Hepatocyte (in vitro differentiated cells): ENCODE measurements around the gene OPCML. TPM values are rescaled to one million over a fixed set of nuclear protein-coding genes. Genes with fewer than 3 reads are reported as not detected.
"Not testable (repeated sequence)": the region's sequence is repeated elsewhere in the genome, so short reads cannot be mapped to it uniquely, and the experiment has no call there.

Experiments used
- DNase-seq: peaks from one replicate; pipeline ENCODE4 v3.0.0-alpha.2; 2016; ENCODE audit warnings: low spot score
- H2AFZ ChIP-seq: fragments of 200-600 bp; sonication (generic); 2 replicates; pipeline ENCODE4 v1.6.0; 2016; ENCODE audit warnings: antibody characterized with exemption, mild to moderate bottlenecking
- H3K27ac ChIP-seq: fragments of 200-600 bp; sonication (generic); 2 replicates; pipeline ENCODE4 v1.5.1; 2016; ENCODE audit warnings: mild to moderate bottlenecking
- H3K27me3 ChIP-seq: fragments of 200-600 bp; sonication (generic); 2 replicates; pipeline ENCODE4 v1.6.1; 2016
- H3K36me3 ChIP-seq: fragments of 200-600 bp; sonication (generic); replicated peaks from 2 replicates; pipeline ENCODE4 v1.5.1; 2016; ENCODE audit warnings: low read depth; ENCODE audit not compliant: insufficient read depth
- H3K4me1 ChIP-seq: fragments of 200-600 bp; sonication (generic); 2 replicates; pipeline ENCODE4 v1.5.1; 2016; ENCODE audit warnings: mild to moderate bottlenecking, moderate library complexity; ENCODE audit not compliant: insufficient read depth
- H3K4me2 ChIP-seq: fragments of 200-600 bp; sonication (generic); 2 replicates; pipeline ENCODE4 v1.6.0; 2016
- H3K4me3 ChIP-seq: fragments of 200-600 bp; sonication (generic); 2 replicates; pipeline ENCODE4 v1.5.1; 2016; ENCODE audit warnings: mild to moderate bottlenecking
- H3K79me2 ChIP-seq: fragments of 200-600 bp; sonication (generic); 2 replicates; pipeline ENCODE4 v1.6.0; 2017; ENCODE audit warnings: mild to moderate bottlenecking
- H3K9me2 ChIP-seq: fragments of 200-600 bp; sonication (generic); replicated peaks from 2 replicates; pipeline ENCODE4 v1.6.0; 2017; ENCODE audit warnings: mild to moderate bottlenecking; ENCODE audit not compliant: insufficient read depth
- H3K9me3 ChIP-seq: fragments of 200-600 bp; sonication (generic); 2 replicates; pipeline ENCODE4 v1.5.1; 2016; ENCODE audit warnings: low read depth, mild to moderate bottlenecking
- H4K20me1 ChIP-seq: fragments of 200-600 bp; sonication (generic); 2 replicates; pipeline ENCODE4 v1.6.0; 2016; ENCODE audit warnings: mild to moderate bottlenecking; ENCODE audit not compliant: insufficient read depth, poor library complexity, severe bottlenecking
- CTCF ChIP-seq: fragments of 200-600 bp; sonication (generic); IDR thresholded peaks from 2 replicates; pipeline ENCODE4 v1.5.1; 2016; ENCODE audit warnings: antibody characterized with exemption, mild to moderate bottlenecking; ENCODE audit not compliant: poor library complexity
- EZH2 ChIP-seq: fragments of 200-600 bp; sonication (generic); IDR thresholded peaks from 2 replicates; pipeline ENCODE4 v1.6.1; 2016; ENCODE audit warnings: antibody characterized with exemption, mild to moderate bottlenecking, borderline replicate concordance
- EZH2phosphoT487 ChIP-seq: fragments of 200-600 bp; sonication (generic); IDR thresholded peaks from one replicate; pipeline ENCODE4 v1.6.1; 2018; ENCODE audit warnings: antibody characterized with exemption, mild to moderate bottlenecking, low read depth, moderate library complexity; ENCODE audit not compliant: unreplicated experiment, severe bottlenecking
- WGBS: methylation state at CpG from one replicate; pipeline ENCODE4 v1.1.6; 2016; ENCODE audit warnings: low lambda C conversion rate; ENCODE audit errors: missing lambda C conversion rate; 5-methylcytosine and 5-hydroxymethylcytosine counted together
- polyA plus RNA-seq: library from polyadenylated mRNA; unstranded; fragments of >200 nt; fragmentation: Nextera tagmentation; extraction: Ambion mirVana; gene quantifications from 2 replicates; pipeline ENCODE4 v1.2.1, GENCODE V29; 2016
- total RNA-seq: library from RNA; depleted of rRNA; stranded (reverse); fragments of >200 nt; gene quantifications from 2 replicates; pipeline ENCODE4 v1.2.3, GENCODE V29; 2014

Gene OPCML
- total and polyA plus RNA-seq, 2 experiments from 2014 or later = 0.37 to 0.98 TPM

- H2AFZ ChIP-seq = no peak overlapping the region
- no peaks in the 10 kb centered on the region for H3K36me3 ChIP-seq
- no peak overlapping the region for H3K4me3 ChIP-seq
- no peak overlapping the region for H3K27ac ChIP-seq
- H4K20me1 ChIP-seq = no peaks in the 10 kb centered on the region
- H3K4me2 ChIP-seq = no peak overlapping the region
- TF ChIP-seq EZH2 (no peak), CTCF (no peak), EZH2phosphoT487 (no peak)
- no peak for DNase-seq
- no peaks in the 10 kb centered on the region for H3K9me2 ChIP-seq
- H3K4me1 ChIP-seq = no peaks in the 10 kb centered on the region
- no peaks in the 10 kb centered on the region for H3K27me3 ChIP-seq
- H3K9me3 ChIP-seq = no peaks in the 10 kb centered on the region
- H3K79me2 ChIP-seq = no peaks in the 10 kb centered on the region
Measured at GRCh38 chr11:132395434-132395833, 1136.9 kb downstream of the OPCML start.

- 93% methylated on average over 3 of the region's 3 CpGs for WGBS
- Histone ChIP-seq H3K36me3 (no peaks in the 10 kb centered on the region), H3K4me2 (no peak overlapping the region), H3K27me3 (no peaks in the 10 kb centered on the region), H3K79me2 (no peaks in the 10 kb centered on the region), H3K27ac (no peak overlapping the region), H3K9me2 (no peaks in the 10 kb centered on the region), H3K9me3 (no peaks in the 10 kb centered on the region), H3K4me3 (no peak overlapping the region), H3K4me1 (no peaks in the 10 kb centered on the region), H2AFZ (no peak overlapping the region), H4K20me1 (no peaks in the 10 kb centered on the region)
- no peak for DNase-seq
- TF ChIP-seq EZH2 (no peak), EZH2phosphoT487 (no peak), CTCF (no peak)
Measured at GRCh38 chr11:132379540-132379939, 1152.8 kb downstream of the OPCML start.

DNA sequence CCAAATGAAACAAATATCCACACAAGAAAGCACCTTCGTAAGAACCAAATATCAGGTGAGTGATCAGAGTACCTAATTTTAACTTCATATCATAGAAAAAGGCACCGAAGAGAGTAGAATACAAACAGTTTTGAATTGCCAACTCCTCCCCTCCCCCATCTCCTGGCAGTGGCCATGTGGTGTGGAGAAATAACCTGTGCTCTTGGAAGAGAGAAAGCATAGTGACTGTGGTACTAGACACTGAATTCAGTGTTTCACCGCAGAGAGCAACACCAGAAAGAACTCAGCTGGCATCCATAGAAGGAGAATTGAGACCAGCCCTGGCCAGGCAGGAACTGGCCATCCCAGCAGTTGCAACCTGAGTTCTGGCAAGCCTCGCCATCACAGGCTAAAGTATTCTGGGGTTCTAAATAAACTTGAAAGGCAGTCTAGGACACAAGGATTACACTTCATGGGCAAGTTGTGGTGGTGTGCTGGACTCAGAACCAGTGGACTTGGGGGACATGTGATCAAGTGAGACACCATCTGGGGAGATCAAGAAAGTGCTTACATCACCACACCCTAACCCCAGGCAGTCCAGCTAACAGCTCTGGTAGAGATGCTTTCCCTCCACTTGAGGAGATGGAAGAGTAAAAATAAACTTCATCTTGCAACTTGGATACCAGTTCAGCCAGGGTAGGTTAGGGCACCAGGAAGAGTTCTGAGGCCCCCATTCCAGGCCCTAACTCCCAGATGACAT, 1158.7 kb downstream of the OPCML start:
- no peaks in the 10 kb centered on the region for H3K4me1 ChIP-seq
- DNase-seq = no peak
- no peaks in the 10 kb centered on the region for H3K9me3 ChIP-seq
- no peaks in the 10 kb centered on the region for H3K9me2 ChIP-seq
- no peaks in the 10 kb centered on the region for H3K79me2 ChIP-seq
- H3K27me3 ChIP-seq = no peaks in the 10 kb centered on the region
- H2AFZ ChIP-seq = no peak overlapping the region
- H3K27ac ChIP-seq = no peak overlapping the region
- no peak overlapping the region for H3K4me2 ChIP-seq
- 98% methylated on average over 4 of the region's 4 CpGs for WGBS
- TF ChIP-seq CTCF = no peak
- no peak for TF ChIP-seq EZH2
- TF ChIP-seq EZH2phosphoT487 = no peak
- H3K36me3 ChIP-seq = no peaks in the 10 kb centered on the region
- no peak overlapping the region for H3K4me3 ChIP-seq
- H4K20me1 ChIP-seq = no peaks in the 10 kb centered on the region

DNA sequence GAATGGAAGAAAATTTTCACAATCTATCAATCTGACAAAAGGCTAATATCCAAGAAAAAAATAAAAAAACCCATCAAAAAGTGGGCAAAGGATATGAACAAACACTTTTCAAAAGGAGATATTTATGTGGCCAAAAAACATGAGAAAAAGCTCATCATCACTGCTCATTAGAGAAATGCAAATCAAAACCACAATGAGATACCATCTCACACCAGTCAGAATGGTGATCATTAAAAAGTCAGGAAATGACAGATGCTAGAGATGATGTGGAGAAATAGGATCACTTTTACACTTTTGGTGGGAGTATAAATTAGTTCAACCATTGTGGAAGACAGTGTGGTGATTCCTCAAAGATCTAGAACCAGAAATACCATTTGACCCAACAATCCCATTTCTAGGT, 1162.2 kb downstream of the OPCML start:
- H3K9me3 ChIP-seq, H3K9me2 ChIP-seq, H3K36me3 ChIP-seq, H3K4me3 ChIP-seq, H3K27ac ChIP-seq, DNase-seq, H3K79me2 ChIP-seq, H3K4me1 ChIP-seq, H2AFZ ChIP-seq, H4K20me1 ChIP-seq, H3K27me3 ChIP-seq, H3K4me2 ChIP-seq: not testable (repeated sequence)
